Right lobe of liver (tissue), 4 donors: ENCODE data around the gene FHL1.

Experiments used
- CTCF ChIP-seq, 4 donors: fragments of 200-600 bp in 3 of 4; fragments of 450-650 bp in 1 of 4; IDR thresholded peaks; one replicate each; pipeline versions ENCODE4 v1.5.1 to v1.8.0; 2016 to 2022; ENCODE audit warnings: antibody characterized with exemption in 4 of 4, mild to moderate bottlenecking in 2 of 4
- POLR2A ChIP-seq: fragments of 450-650 bp; IDR thresholded peaks from one replicate; pipeline ENCODE4 v1.6.1; 2017; ENCODE audit warnings: antibody characterized with exemption, mild to moderate bottlenecking
- donor health status: DM: no; HTN: no; CAD: no.
- donor health status: DM: no; HTN: no; CAD: no.
- donor health status: DM: no; HTN: yes; CAD: no.

- TF ChIP-seq POLR2A (no peak), CTCF (IDR thresholded peaks at IDR 0.05) (no peak)
Measured at GRCh38 chrX:136165406-136165805, 18.1 kb downstream of the FHL1 start.
